WERI-Rb-1 (cell line): Measurements from ENCODE around the gene TMEM205.

ENCODE experiments used
- DNase-seq: peaks from one replicate; pipeline ENCODE4 v3.0.0-alpha.2; 2020
- H3K27ac ChIP-seq: fragments of 250-450 bp; sonication (Bioruptor Pico); 2 replicates; pipeline ENCODE4 v1.5.1; 2020; ENCODE audit warnings: mild to moderate bottlenecking, moderate library complexity
- H3K27me3 ChIP-seq: fragments of 250-450 bp; sonication (Bioruptor Pico); 2 replicates; pipeline ENCODE4 v1.5.1; 2021; ENCODE audit warnings: mild to moderate bottlenecking, low read depth, moderate library complexity; ENCODE audit not compliant: insufficient read depth, severe bottlenecking
- H3K36me3 ChIP-seq: fragments of 250-450 bp; sonication (Bioruptor Pico); 2 replicates; pipeline ENCODE4 v1.5.1; 2020; ENCODE audit warnings: mild to moderate bottlenecking, moderate library complexity
- H3K4me3 ChIP-seq: 2 replicates; pipeline ENCODE4 v1.5.1; 2011; ENCODE audit warnings: low read depth, mild to moderate bottlenecking, control low read depth, low read length
- H3K9me3 ChIP-seq: fragments of 250-450 bp; sonication (Bioruptor Pico); 2 replicates; pipeline ENCODE4 v1.5.1; 2021; ENCODE audit warnings: mild to moderate bottlenecking, moderate library complexity; ENCODE audit not compliant: severe bottlenecking
- TF ChIP-seq, protein P1 (sequence below): IDR thresholded peaks from 2 replicates; pipeline ENCODE4 v1.5.1; 2011; ENCODE audit warnings: low read depth, mild to moderate bottlenecking, control low read depth, inconsistent platforms, low read length

The TMEM205 gene

DNA sequence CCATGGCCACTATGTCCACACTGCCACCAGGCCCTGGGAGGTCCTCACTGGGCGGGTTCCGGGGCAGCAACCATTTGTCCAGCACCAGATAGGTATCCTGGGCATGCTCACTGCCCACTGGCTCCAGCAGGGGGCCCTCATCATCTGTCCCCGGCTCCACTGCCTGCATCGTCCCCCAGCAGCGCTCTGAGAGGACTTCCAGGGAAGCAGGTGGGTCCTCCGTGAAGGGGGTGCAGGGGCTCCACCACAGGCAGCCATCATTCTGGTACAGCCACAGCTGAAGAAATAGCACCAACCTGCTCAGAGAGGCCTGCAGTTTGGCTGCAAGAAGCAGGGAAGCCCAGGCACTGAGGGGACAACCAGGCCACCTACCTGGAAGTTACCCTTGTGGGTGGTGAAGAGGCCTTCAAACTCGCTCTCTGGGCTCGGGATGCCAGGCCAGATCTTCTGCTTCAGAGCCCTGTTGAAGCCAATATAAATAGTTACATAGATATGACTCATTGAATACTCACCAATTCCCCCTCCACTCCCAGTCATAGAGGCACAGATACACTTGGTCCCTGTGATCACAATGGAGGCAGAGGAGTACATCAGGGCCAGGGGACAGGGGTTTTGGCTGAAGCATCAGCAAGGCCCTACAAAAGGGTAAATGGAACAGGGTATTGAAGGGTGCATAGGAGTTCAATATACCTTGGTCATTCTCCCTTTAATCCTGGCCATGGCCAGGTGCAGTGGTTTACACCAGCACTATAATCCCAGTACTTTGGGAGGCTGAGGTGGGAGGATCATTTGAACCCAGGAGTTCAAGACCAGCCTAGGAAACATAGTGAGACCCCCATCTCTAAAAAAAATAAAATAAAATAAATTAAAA lies 32.5 kb upstream of the TMEM205 start:
- no peaks in the 10 kb centered on the region; the same call in 1 of the 2 replicates for H3K36me3 ChIP-seq
- no peaks in the 10 kb centered on the region for H3K9me3 ChIP-seq
- peaks cover 12% of the 10 kb centered on the region for H3K27me3 ChIP-seq
- TF ChIP-seq, protein P1, sequence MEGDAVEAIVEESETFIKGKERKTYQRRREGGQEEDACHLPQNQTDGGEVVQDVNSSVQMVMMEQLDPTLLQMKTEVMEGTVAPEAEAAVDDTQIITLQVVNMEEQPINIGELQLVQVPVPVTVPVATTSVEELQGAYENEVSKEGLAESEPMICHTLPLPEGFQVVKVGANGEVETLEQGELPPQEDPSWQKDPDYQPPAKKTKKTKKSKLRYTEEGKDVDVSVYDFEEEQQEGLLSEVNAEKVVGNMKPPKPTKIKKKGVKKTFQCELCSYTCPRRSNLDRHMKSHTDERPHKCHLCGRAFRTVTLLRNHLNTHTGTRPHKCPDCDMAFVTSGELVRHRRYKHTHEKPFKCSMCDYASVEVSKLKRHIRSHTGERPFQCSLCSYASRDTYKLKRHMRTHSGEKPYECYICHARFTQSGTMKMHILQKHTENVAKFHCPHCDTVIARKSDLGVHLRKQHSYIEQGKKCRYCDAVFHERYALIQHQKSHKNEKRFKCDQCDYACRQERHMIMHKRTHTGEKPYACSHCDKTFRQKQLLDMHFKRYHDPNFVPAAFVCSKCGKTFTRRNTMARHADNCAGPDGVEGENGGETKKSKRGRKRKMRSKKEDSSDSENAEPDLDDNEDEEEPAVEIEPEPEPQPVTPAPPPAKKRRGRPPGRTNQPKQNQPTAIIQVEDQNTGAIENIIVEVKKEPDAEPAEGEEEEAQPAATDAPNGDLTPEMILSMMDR = peak; percentile 90
- no peak overlapping the region for H3K4me3 ChIP-seq
- peak; percentile 80 for DNase-seq
- H3K27ac ChIP-seq = no peak overlapping the region

DNA sequence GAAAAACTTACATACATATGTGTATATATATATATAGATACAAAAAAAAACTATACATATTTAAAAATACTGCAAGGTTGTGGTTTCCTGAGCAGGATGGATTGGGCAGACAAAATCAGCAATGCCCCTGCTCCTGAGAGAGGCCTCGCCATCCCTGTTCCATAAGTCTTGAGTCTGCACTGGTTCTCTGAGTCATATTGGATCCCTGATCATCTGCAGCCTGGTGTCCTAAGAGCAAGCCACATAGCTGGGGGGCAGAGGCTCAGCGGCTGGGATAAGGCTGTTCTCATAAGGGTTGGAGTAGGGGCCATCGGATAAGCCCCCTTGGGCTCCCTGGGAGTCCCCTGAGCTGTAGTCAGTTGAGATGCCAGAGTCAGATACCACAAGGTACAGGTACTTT lies 31.7 kb upstream of the TMEM205 start:
- no peak for DNase-seq
- no peak overlapping the region for H3K4me3 ChIP-seq
- TF ChIP-seq, protein P1 = no peak
- peaks cover 4% of the 10 kb centered on the region for H3K27me3 ChIP-seq
- H3K36me3 ChIP-seq = no peaks in the 10 kb centered on the region; the same call in 1 of the 2 replicates
- no peaks in the 10 kb centered on the region for H3K9me3 ChIP-seq
- H3K27ac ChIP-seq = no peak overlapping the region

DNA sequence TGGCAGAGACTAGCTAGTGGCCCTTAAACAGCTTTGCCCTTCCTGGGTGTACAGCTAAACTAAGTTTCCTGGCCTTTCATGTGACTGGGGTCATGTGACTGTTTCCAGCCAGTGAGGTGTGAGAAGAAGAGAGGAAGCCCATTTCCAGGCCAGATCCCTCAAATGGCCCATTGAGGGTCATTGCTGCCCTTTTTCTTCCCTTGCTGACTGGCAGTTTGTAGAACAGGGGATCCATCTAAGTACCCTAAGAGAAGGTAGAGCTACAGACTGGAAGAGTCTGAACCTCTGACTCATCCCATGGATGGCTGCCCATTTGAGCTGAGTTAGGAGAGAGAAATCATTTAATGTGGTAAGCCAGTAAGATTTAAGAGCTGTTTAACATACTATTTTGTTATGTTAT lies 31.2 kb upstream of the TMEM205 start:
- TF ChIP-seq, protein P1 = no peak
- H3K27me3 ChIP-seq = no peaks in the 10 kb centered on the region
- no peak for DNase-seq
- H3K36me3 ChIP-seq = no peaks in the 10 kb centered on the region; the same call in 1 of the 2 replicates
- no peaks in the 10 kb centered on the region for H3K9me3 ChIP-seq
- H3K27ac ChIP-seq = no peak overlapping the region
- H3K4me3 ChIP-seq = no peak overlapping the region

DNA sequence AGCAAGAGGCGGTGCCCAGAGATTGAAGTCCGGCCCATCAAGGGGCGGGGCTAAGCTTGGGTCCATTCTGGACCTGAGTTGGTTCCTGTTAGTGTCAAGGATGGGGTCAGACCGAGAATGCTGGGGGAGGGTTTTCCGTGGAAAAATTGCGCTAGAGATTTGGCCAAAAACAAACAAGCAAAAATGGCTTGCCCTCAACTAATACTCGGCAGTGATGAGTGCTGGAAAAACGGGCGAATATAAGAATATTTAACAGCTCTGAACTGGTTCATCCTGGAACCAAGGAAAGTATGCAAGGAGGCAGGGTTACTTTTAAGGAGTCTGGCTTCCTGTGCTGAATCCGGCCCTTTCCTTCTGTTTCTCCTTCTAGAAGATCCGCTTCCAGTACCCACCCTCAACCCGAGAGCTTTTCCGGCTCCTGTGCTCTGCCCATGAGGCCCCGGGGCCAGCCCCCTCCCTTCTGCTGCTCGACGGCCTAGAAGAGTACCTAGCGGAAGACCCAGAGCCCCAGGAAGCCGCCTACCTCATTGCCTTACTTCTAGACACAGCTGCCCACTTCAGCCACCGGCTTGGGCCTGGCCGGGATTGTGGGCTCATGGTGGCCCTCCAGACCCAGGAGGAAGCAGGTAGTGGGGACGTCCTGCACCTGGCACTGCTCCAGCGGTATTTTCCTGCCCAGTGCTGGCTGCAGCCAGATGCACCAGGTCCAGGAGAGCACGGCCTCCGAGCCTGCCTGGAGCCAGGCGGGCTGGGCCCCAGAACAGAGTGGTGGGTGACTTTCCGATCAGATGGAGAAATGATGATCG lies 29.3 kb upstream of the TMEM205 start:
- Histone ChIP-seq H3K4me3 (peak overlapping the region; percentile 59), H3K27ac (peak overlapping the region; percentile 72)
- DNase-seq = peak; percentile 54

DNA sequence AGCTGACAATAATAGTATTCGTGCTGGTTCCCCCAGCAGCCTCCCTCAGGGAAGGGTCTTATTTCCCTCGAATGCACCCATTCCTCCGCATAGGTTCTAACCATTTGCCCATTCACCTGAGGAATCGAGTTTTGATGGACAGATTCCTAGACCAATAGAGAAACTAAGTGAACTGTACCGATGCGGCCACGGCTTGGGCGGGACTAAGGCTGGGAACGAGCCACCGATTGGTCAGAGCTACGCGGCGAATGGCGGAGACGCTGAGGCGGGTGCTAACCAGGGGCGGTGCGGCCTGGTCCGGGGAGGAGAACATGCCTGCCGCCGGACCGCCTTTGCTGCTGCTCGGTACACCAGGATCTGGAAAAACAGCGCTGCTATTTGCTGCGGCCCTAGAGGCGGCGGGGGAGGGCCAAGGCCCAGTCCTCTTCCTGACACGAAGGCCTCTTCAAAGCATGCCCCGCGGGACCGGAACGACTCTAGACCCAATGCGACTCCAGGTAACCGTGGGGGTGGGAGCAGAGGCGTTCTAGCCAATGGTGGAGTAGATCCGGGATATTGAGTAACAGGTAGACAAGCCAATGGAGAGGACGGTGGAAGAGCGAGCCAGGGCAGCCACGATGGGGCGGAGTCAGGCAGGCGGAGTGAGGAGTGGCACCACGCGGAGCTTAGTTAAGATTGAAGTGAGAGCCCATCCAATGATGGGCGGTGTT lies 28.5 kb upstream of the TMEM205 start, which contains the start of gene SWSAP1:
Gene SWSAP1, plus strand, starts transcription at position 234 of the 710 bp plus-strand sequence. Its CDS starts 15 bp downstream, at position 249.
- H3K4me3 ChIP-seq = peak within 1 kb of the TSS; percentile 59
- no peaks in the 10 kb centered on the region; the same call in 1 of the 2 replicates for H3K36me3 ChIP-seq
- peak; percentile 99 for DNase-seq
- no peaks in the 10 kb centered on the region for H3K27me3 ChIP-seq
- TF ChIP-seq, protein P1 = no peak
- H3K9me3 ChIP-seq = no peaks in the 10 kb centered on the region
- peak within 1 kb of the TSS; percentile 90 for H3K27ac ChIP-seq

More for the DNA sequence above, 29.3 kb upstream of the TMEM205 start:
- H3K9me3 ChIP-seq = no peaks in the 10 kb centered on the region
- H3K27me3 ChIP-seq = no peaks in the 10 kb centered on the region
- TF ChIP-seq, protein P1 = no peak
- no peaks in the 10 kb centered on the region; the same call in 1 of the 2 replicates for H3K36me3 ChIP-seq
